HL-60 (cell line): Measurements from ENCODE around the gene PHC2.

Experiments
- DNase-seq, 2 experiments: peaks; one replicate each; pipeline ENCODE4 v3.0.0-alpha.2; 2010 to 2020; ENCODE audit warnings: low read depth in 1 of 2, low spot score in 1 of 2
- H3K27ac ChIP-seq: fragments of 250-450 bp; sonication (Bioruptor Pico); replicated peaks from 2 replicates; pipeline ENCODE4 v1.5.1; 2020; ENCODE audit warnings: mild to moderate bottlenecking, moderate library complexity
- H3K27me3 ChIP-seq: fragments of 250-450 bp; sonication (Bioruptor Pico); 2 replicates; pipeline ENCODE4 v1.5.1; 2021; ENCODE audit warnings: mild to moderate bottlenecking, moderate library complexity; ENCODE audit not compliant: insufficient read depth, poor library complexity, severe bottlenecking
- H3K4me3 ChIP-seq: replicated peaks from 2 replicates; pipeline ENCODE4 v1.5.1; 2011; ENCODE audit warnings: mild to moderate bottlenecking, control low read depth, low read length; ENCODE audit not compliant: insufficient read depth
- GABPA ChIP-seq: IDR thresholded peaks from 2 replicates; pipeline ENCODE4 v1.6.1; 2012; ENCODE audit warnings: low read depth
- POLR2AphosphoS5 ChIP-seq: IDR thresholded peaks from 2 replicates; pipeline ENCODE4 v1.6.1; 2012; ENCODE audit warnings: low read depth
- SPI1 ChIP-seq: IDR thresholded peaks from 2 replicates; pipeline ENCODE4 v1.6.1; 2012; ENCODE audit warnings: low read depth, mild to moderate bottlenecking, borderline replicate concordance
- TF ChIP-seq, protein P1 (sequence below): IDR thresholded peaks from 2 replicates; pipeline ENCODE4 v1.6.1; 2012; ENCODE audit warnings: low read depth; ENCODE audit not compliant: insufficient replicate concordance
- TF ChIP-seq, protein P2 (sequence below): IDR thresholded peaks from one replicate; pipeline ENCODE4 v1.5.1; 2011; ENCODE audit warnings: low read length, control low read depth, inconsistent platforms; ENCODE audit not compliant: insufficient read depth

Gene PHC2

DNA sequence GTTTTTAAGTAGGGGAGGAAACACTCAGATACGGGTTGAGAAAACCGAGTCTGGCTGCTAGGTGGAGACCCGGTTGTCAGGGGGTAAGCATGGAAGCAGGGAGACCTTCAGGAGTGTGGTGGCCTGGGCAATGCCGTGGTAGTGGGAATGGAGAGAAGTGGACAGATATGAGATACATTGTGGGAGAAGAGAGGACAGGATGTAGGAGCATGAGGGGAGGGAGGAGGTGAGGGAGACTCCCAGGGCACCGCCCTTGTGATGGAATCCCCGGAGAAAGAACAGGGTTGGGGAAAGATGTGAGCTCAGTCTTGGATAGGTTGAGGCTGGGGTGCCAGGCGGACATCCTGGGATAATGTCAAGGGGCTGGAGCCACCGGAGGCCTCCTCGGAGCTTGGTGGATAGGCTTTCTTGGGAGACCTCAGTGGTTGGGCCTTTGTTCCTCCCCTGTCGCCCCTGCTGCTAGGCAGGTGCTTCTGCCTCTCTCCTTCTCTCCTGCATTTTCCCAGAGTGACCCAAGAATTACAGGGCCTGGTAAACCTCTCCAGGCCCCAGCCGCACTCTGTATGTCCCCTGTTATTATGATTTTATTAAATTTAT, 153.3 kb downstream of the PHC2 start:
- Histone ChIP-seq H3K27me3 (no peaks in the 10 kb centered on the region), H3K4me3 (no peak overlapping the region), H3K27ac (no peak overlapping the region)
- TF ChIP-seq SPI1 (no peak), POLR2AphosphoS5 (no peak), GABPA (no peak)
- TF ChIP-seq, protein P1, sequence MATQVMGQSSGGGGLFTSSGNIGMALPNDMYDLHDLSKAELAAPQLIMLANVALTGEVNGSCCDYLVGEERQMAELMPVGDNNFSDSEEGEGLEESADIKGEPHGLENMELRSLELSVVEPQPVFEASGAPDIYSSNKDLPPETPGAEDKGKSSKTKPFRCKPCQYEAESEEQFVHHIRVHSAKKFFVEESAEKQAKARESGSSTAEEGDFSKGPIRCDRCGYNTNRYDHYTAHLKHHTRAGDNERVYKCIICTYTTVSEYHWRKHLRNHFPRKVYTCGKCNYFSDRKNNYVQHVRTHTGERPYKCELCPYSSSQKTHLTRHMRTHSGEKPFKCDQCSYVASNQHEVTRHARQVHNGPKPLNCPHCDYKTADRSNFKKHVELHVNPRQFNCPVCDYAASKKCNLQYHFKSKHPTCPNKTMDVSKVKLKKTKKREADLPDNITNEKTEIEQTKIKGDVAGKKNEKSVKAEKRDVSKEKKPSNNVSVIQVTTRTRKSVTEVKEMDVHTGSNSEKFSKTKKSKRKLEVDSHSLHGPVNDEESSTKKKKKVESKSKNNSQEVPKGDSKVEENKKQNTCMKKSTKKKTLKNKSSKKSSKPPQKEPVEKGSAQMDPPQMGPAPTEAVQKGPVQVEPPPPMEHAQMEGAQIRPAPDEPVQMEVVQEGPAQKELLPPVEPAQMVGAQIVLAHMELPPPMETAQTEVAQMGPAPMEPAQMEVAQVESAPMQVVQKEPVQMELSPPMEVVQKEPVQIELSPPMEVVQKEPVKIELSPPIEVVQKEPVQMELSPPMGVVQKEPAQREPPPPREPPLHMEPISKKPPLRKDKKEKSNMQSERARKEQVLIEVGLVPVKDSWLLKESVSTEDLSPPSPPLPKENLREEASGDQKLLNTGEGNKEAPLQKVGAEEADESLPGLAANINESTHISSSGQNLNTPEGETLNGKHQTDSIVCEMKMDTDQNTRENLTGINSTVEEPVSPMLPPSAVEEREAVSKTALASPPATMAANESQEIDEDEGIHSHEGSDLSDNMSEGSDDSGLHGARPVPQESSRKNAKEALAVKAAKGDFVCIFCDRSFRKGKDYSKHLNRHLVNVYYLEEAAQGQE = no peak
- DNase-seq = no peak

DNA sequence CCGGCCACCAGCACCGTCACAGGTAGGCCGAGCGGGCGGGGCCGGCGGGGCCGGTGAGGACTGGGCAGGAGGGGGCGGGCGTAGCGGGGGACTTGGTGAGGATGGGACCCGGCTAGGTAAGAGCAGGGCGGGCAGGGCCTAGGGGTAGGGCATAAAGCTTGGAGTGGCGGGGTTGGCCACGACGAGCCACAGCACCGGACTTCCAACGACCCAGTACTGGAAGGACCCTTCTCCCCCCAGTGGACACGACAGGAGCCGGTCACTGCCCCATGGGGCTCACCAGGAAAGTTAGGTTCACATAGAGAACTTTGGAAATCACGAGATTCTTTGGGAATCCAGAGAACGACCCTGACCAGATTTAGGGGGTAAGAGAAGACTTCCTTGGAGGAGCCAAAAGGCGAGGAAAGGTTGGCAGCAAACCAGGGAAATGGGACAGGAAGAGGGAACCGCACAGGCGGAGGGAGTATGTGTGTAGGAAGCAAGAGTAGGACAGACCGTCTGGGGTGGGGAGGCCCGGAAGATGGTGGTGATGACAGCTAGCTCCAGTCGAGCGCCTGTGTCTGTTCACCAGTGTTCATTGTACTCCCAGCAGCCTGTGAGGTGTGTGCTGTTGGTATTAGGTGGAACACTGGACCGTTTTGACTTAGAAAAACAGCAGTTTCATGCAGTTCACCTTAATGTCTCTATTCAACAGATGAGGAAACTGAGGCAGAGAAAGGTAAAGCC, 154.2 kb downstream of the PHC2 start:
- DNase-seq = no peak
- H3K4me3 ChIP-seq = no peak overlapping the region
- H3K27me3 ChIP-seq = no peaks in the 10 kb centered on the region
- no peak overlapping the region for H3K27ac ChIP-seq
- no peak for TF ChIP-seq GABPA
- TF ChIP-seq, protein P2, sequence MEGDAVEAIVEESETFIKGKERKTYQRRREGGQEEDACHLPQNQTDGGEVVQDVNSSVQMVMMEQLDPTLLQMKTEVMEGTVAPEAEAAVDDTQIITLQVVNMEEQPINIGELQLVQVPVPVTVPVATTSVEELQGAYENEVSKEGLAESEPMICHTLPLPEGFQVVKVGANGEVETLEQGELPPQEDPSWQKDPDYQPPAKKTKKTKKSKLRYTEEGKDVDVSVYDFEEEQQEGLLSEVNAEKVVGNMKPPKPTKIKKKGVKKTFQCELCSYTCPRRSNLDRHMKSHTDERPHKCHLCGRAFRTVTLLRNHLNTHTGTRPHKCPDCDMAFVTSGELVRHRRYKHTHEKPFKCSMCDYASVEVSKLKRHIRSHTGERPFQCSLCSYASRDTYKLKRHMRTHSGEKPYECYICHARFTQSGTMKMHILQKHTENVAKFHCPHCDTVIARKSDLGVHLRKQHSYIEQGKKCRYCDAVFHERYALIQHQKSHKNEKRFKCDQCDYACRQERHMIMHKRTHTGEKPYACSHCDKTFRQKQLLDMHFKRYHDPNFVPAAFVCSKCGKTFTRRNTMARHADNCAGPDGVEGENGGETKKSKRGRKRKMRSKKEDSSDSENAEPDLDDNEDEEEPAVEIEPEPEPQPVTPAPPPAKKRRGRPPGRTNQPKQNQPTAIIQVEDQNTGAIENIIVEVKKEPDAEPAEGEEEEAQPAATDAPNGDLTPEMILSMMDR = no peak
- TF ChIP-seq, protein P1 = no peak
- no peak for TF ChIP-seq POLR2AphosphoS5
- TF ChIP-seq SPI1 = no peak

DNA sequence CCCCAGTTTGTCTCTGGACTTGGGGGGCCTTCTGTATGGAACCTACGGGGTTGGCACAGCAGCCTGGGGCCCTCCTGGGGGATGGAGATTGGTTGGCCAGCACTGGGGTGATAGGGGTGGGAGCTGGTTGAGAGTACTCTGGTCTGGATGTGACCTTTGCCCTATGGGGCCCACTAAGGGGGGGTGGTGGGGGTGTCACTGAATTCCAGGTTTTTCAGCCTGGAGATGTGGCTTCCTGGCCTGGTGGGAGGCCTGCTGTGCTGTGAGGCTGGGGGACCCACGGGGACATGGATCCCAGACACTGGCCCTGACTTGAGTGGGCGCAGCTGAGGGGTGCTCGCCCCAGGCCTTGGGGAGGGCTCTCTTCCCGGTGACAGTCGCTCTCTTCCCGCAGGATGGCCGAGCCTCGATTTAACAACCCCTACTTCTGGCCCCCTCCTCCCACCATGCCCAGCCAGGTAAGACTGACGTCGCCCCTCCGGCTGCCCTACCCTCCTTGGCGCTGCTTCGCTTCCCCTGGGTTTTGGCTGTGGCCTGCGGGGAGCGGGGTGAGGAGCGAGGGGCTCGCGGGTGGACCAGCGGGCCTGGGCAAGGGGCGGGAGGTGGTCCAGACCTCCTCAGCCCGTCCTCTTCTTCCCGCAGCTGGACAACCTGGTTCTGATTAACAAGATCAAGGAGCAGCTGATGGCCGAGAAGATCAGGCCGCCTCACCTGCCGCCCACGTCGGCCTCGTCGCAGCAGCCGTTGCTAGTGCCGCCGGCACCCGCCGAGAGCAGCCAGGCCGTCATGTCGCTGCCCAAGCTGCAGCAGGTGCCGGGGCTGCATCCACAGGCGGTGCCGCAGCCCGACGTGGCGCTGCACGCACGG, 155.0 kb downstream of the PHC2 start:
- TF ChIP-seq SPI1 = no peak
- TF ChIP-seq GABPA = no peak
- TF ChIP-seq, protein P1 = no peak
- no peak for TF ChIP-seq POLR2AphosphoS5
- TF ChIP-seq, protein P2 = no peak
- no peaks in the 10 kb centered on the region for H3K27me3 ChIP-seq
- H3K27ac ChIP-seq = no peak overlapping the region
- H3K4me3 ChIP-seq = no peak overlapping the region
- no peak for DNase-seq
